Loucy (cell line): ENCODE measurements around the gene CSN3.
"Not testable (repeated sequence)": the region's sequence is repeated elsewhere in the genome, so short reads cannot be mapped to it uniquely, and the experiment has no call there.

Experiments
- H2AFZ ChIP-seq: fragments of 200-600 bp; sonication (generic); 2 replicates; pipeline ENCODE4 v1.6.0; 2016; ENCODE audit warnings: antibody characterized with exemption, mild to moderate bottlenecking, low read length, moderate library complexity
- H3F3A ChIP-seq: fragments of 200-600 bp; 2 replicates; pipeline ENCODE4 v1.6.0; 2016; ENCODE audit warnings: antibody characterized with exemption, low read depth, mild to moderate bottlenecking
- H3K27me3 ChIP-seq: fragments of 200-600 bp; sonication (generic); 2 replicates; pipeline ENCODE4 v1.6.1; 2014; ENCODE audit warnings: low read length, mild to moderate bottlenecking; ENCODE audit not compliant: insufficient read depth, poor library complexity, severe bottlenecking
- H3K36me3 ChIP-seq: fragments of 200-600 bp; sonication (generic); 2 replicates; pipeline ENCODE4 v1.6.1; 2016; ENCODE audit warnings: low read length; ENCODE audit not compliant: insufficient read depth
- H3K4me1 ChIP-seq: fragments of 200-600 bp; sonication (generic); 2 replicates; pipeline ENCODE4 v1.5.1; 2014; ENCODE audit warnings: low read length, mild to moderate bottlenecking; ENCODE audit not compliant: insufficient read depth, poor library complexity, severe bottlenecking
- H3K4me2 ChIP-seq: fragments of 200-600 bp; sonication (generic); 2 replicates; pipeline ENCODE4 v1.6.0; 2014; ENCODE audit warnings: antibody characterized with exemption, low read length, low read depth, mild to moderate bottlenecking; ENCODE audit not compliant: poor library complexity, severe bottlenecking
- H3K4me3 ChIP-seq: fragments of 200-600 bp; sonication (generic); 2 replicates; pipeline ENCODE4 v1.5.1; 2014; ENCODE audit warnings: low read length, mild to moderate bottlenecking, mixed read lengths; ENCODE audit not compliant: poor library complexity, severe bottlenecking
- H3K79me2 ChIP-seq: fragments of 200-600 bp; sonication (generic); 2 replicates; pipeline ENCODE4 v1.6.1; 2014; ENCODE audit warnings: low read length; ENCODE audit not compliant: insufficient read depth
- H3K9ac ChIP-seq: fragments of 200-600 bp; sonication (generic); 2 replicates; pipeline ENCODE4 v1.6.0; 2014; ENCODE audit warnings: mild to moderate bottlenecking, low read depth, low read length, moderate library complexity; ENCODE audit not compliant: poor library complexity, severe bottlenecking
- H3K9me2 ChIP-seq: fragments of 200-600 bp; sonication (generic); replicated peaks from 2 replicates; pipeline ENCODE4 v1.6.1; 2016; ENCODE audit warnings: low read depth, low read length, mixed read lengths
- H3K9me3 ChIP-seq: fragments of 200-600 bp; sonication (generic); 2 replicates; pipeline ENCODE4 v1.6.1; 2014; ENCODE audit warnings: mild to moderate bottlenecking, antibody characterized with exemption, low read length, low read depth; ENCODE audit not compliant: insufficient read depth
- H4K20me1 ChIP-seq: fragments of 200-600 bp; sonication (generic); 2 replicates; pipeline ENCODE4 v1.6.0; 2014; ENCODE audit warnings: antibody characterized with exemption, low read length, mild to moderate bottlenecking; ENCODE audit not compliant: insufficient read depth, poor library complexity, severe bottlenecking
- EZH2phosphoT487 ChIP-seq: fragments of 200-600 bp; IDR thresholded peaks from 2 replicates; pipeline ENCODE4 v1.6.1; 2018; ENCODE audit warnings: antibody characterized with exemption, mild to moderate bottlenecking, moderate library complexity, borderline replicate concordance
- TF ChIP-seq, protein P1 (sequence below): fragments of 200-600 bp; sonication (generic); conservative IDR thresholded peaks from 2 replicates; pipeline ENCODE4 v1.5.1; 2014; ENCODE audit warnings: mild to moderate bottlenecking, antibody characterized with exemption, low read length

The CSN3 gene

DNA sequence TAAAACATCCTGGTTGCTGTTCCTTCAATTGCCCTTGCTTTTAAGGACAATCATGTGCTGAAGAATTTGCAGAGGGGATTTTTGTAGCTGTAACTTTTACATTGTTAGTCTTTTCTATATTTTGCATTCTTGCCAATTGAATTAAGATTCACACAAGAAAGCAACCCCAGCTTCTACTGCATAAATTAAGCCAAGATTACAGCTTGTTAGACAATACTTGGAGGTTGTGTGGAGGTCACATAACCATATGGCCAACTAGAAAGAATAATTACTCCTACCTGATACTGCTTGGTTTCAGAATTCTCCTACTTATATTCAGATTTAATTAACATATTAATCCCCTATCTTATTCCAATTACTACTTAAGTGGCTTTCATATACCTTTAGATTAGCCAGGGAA lies 20.6 kb upstream of the CSN3 start:
- not testable (repeated sequence) for H3F3A ChIP-seq, H3K4me1 ChIP-seq, H3K79me2 ChIP-seq, H4K20me1 ChIP-seq, H3K9me3 ChIP-seq, H3K4me2 ChIP-seq, H3K36me3 ChIP-seq, H3K9ac ChIP-seq, H3K4me3 ChIP-seq, H3K27me3 ChIP-seq, H3K9me2 ChIP-seq, H2AFZ ChIP-seq

DNA sequence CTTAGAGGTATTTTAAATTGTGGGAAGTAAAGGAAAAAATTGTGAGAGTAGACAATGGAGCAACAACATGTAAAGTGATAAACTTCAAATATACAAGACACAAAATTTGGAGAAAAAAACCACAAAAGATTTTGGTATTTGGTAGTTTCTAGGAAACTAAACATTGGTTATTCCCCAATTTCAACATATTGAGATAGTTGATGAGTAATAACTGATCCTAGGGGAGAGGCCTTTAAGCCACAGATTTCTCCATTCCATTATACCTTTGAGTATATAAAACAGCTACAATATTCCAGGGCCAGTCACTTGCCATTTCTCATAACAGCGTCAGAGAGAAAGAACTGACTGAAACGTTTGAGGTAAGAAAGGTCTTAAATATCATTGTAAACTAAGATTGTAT lies 16.6 kb upstream of the CSN3 start, which contains the start of gene FDCSP:
FDCSP (plus strand) TSS at position 301 of the 400 bp plus-strand sequence. CDS start 5,071 bp downstream, outside the sequence.
- Histone ChIP-seq H2AFZ (no peak within 1 kb of the TSS), H4K20me1 (no peaks in the 10 kb centered on the region), H3K4me3 (no peak within 1 kb of the TSS), H3K4me1 (no peaks in the 10 kb centered on the region), H3K9ac (no peak within 1 kb of the TSS), H3K36me3 (no peaks in the 10 kb centered on the region), H3K4me2 (no peak within 1 kb of the TSS), H3F3A (no peaks in the 10 kb centered on the region), H3K9me2 (no peaks in the 10 kb centered on the region), H3K27me3 (no peaks in the 10 kb centered on the region), H3K79me2 (no peaks in the 10 kb centered on the region), H3K9me3 (no peaks in the 10 kb centered on the region)
- no peak for TF ChIP-seq EZH2phosphoT487
- TF ChIP-seq, protein P1, sequence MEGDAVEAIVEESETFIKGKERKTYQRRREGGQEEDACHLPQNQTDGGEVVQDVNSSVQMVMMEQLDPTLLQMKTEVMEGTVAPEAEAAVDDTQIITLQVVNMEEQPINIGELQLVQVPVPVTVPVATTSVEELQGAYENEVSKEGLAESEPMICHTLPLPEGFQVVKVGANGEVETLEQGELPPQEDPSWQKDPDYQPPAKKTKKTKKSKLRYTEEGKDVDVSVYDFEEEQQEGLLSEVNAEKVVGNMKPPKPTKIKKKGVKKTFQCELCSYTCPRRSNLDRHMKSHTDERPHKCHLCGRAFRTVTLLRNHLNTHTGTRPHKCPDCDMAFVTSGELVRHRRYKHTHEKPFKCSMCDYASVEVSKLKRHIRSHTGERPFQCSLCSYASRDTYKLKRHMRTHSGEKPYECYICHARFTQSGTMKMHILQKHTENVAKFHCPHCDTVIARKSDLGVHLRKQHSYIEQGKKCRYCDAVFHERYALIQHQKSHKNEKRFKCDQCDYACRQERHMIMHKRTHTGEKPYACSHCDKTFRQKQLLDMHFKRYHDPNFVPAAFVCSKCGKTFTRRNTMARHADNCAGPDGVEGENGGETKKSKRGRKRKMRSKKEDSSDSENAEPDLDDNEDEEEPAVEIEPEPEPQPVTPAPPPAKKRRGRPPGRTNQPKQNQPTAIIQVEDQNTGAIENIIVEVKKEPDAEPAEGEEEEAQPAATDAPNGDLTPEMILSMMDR: no peak

DNA sequence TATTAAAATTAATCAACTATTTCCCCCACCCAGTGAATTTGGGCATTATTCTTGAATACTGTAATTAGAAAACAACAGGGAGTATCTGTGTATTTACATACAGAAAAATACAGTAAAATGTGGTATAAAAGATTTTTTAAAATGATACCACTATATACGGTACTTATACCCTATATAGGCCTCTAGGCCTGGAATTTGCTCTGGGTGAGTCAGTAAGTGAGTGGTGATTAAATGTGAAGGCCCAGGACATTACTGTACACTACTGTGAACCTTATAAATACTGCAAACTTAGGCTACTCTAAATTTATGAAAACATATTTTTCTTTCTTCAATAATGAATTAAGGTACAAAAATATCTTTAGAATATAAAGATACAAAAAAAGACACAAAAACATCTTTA lies 6.3 kb upstream of the CSN3 start:
- no peaks in the 10 kb centered on the region for H3K9me2 ChIP-seq
- no peaks in the 10 kb centered on the region for H3K36me3 ChIP-seq
- no peaks in the 10 kb centered on the region for H3K9me3 ChIP-seq
- no peaks in the 10 kb centered on the region for H3K79me2 ChIP-seq
- H3K9ac ChIP-seq: no peak overlapping the region
- no peak overlapping the region for H2AFZ ChIP-seq
- no peaks in the 10 kb centered on the region for H3F3A ChIP-seq
- H4K20me1 ChIP-seq: no peaks in the 10 kb centered on the region
- H3K4me2 ChIP-seq: no peak overlapping the region
- H3K27me3 ChIP-seq: no peaks in the 10 kb centered on the region
- TF ChIP-seq, protein P1: no peak
- no peak for TF ChIP-seq EZH2phosphoT487
- no peak overlapping the region for H3K4me3 ChIP-seq
- H3K4me1 ChIP-seq: no peaks in the 10 kb centered on the region

DNA sequence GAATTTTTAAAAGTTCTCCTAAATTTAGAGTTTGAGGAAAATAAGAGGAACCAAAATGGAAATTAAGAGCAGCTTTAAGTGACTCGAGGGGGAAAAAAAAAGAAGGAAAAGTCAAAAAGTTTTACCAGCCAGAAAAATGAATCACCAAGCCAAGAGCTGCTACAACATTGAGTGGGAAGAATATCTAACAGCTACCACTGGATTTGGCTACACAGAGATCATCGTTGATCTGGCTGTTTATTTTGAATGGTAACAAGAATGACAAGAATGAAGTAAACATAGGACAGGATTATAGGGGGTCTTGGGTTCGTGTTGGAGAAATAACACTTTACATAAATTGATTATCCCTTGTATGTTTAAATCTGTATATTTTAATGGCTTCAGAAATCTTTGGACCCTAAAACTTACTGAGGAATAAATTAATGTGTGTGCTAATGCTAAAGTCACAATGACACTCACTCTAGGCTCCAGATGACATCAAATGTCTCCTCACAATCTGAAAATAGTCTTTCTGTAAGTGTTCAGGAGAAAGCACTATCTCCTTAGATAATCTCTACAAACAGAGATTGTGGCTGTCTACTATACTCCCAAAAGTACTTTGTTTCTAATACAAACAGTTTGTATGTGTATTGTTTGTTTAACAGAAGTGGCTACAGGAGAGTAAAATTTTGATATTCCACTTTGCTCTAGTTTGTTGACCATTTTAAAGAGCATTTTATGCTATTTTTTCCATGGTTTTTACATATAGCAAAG lies 3.1 kb upstream of the CSN3 start:
- Histone ChIP-seq H3K9me3 (no peaks in the 10 kb centered on the region), H4K20me1 (no peaks in the 10 kb centered on the region), H3K27me3 (no peaks in the 10 kb centered on the region), H3K9ac (no peak overlapping the region), H3K9me2 (no peaks in the 10 kb centered on the region), H3K4me2 (no peak overlapping the region), H2AFZ (no peak overlapping the region), H3K36me3 (no peaks in the 10 kb centered on the region), H3K4me1 (no peaks in the 10 kb centered on the region), H3K79me2 (no peaks in the 10 kb centered on the region), H3F3A (no peaks in the 10 kb centered on the region), H3K4me3 (no peak overlapping the region)
- no peak for TF ChIP-seq EZH2phosphoT487
- TF ChIP-seq, protein P1: no peak
